ENCODE measurements around the gene POLR1B. TPM values are rescaled to one million over a fixed set of nuclear protein-coding genes. Genes with fewer than 3 reads are reported as not detected.

Gene POLR1B
- total and polyA plus RNA-seq, 10 of the 15 experiments (the other 5 are each of a cell fraction or from before 2014, with no cell fraction given), result 13.4 to 55.8 (median 35.9) TPM

GRCh38 chr2:112541315-112542122, 746 bp upstream of the POLR1B start (continued):
- TF ChIP-seq ZNF207 (IDR thresholded peaks at IDR 0.05; ENCODE audit: borderline replicate concordance), result peak; percentile 50; the same call in 1 of the 2 replicates
- 0 out of 2 replicates have a peak, but pooled peaks have one; percentile 3 for TF ChIP-seq ZBTB11 (CRISPR knock-in tag; IDR thresholded peaks at IDR 0.05)
- no peak for TF ChIP-seq IRF4 (IDR thresholded peaks at IDR 0.05; ENCODE audit: low read depth, low read length)
- TF ChIP-seq SIX5 (IDR thresholded peaks at IDR 0.05; ENCODE audit: low read depth, low read length, severe bottlenecking), result no peak
- peak; percentile 90 for TF ChIP-seq SREBF1 (IDR thresholded peaks at IDR 0.05; ENCODE audit: low read length)
- 0 out of 2 replicates have a peak, but pooled peaks have one; percentile 9 for TF ChIP-seq CBX5 (IDR thresholded peaks at IDR 0.05; ENCODE audit: low read depth)
- TF ChIP-seq ZNF687 (IDR thresholded peaks at IDR 0.05), result no peak
- no peak for TF ChIP-seq RAD21 (IDR thresholded peaks at IDR 0.05; ENCODE audit: insufficient read depth, low read depth, low read length)
- no peak for TF ChIP-seq SMAD1 (IDR thresholded peaks at IDR 0.05; ENCODE audit: low read depth, partially characterized antibody)
- TF ChIP-seq ZBED1 (IDR thresholded peaks at IDR 0.05; ENCODE audit: borderline replicate concordance), result no peak
- TF ChIP-seq ATF2 (IDR thresholded peaks at IDR 0.05; ENCODE audit: low read length), result no peak
- TF ChIP-seq CREB1 (IDR thresholded peaks at IDR 0.05; ENCODE audit: low read depth), result peak; percentile 67
- no peak for TF ChIP-seq FOS (IDR thresholded peaks at IDR 0.05; ENCODE audit: borderline replicate concordance, extremely low read depth, insufficient read length)
- peak; percentile 53; the same call in 1 of the 2 replicates for TF ChIP-seq MXI1 (IDR thresholded peaks at IDR 0.05; ENCODE audit: low read depth, low read length)
- peak; percentile 26; the same call in 1 of the 2 replicates for TF ChIP-seq SPI1 (IDR thresholded peaks at IDR 0.05; ENCODE audit: borderline replicate concordance, insufficient read depth, low read depth, low read length)
- no peak for TF ChIP-seq TARDBP (IDR thresholded peaks at IDR 0.05; ENCODE audit: borderline replicate concordance)

All from GM12878 (cell line).